Mucosa of stomach (tissue), 1 donor: ENCODE measurements around the gene RPS21.

Experiments
- H3K27me3 ChIP-seq: one replicate; pipeline ENCODE4 v1.7.0; 2013; ENCODE audit warnings: mild to moderate bottlenecking, low read length; ENCODE audit not compliant: control insufficient read depth, insufficient read depth
- H3K36me3 ChIP-seq: one replicate; pipeline ENCODE4 v1.7.0; 2013; ENCODE audit warnings: low read length; ENCODE audit not compliant: control insufficient read depth, insufficient read depth
- H3K4me1 ChIP-seq: one replicate; pipeline ENCODE4 v1.7.0; 2013; ENCODE audit warnings: mild to moderate bottlenecking, low read length; ENCODE audit not compliant: control insufficient read depth, insufficient read depth
- H3K4me3 ChIP-seq: one replicate; pipeline ENCODE4 v1.7.0; 2013; ENCODE audit warnings: low read length
- H3K9ac ChIP-seq: one replicate; pipeline ENCODE4 v1.7.0; 2013; ENCODE audit warnings: mild to moderate bottlenecking, low read length, moderate library complexity
- H3K9me3 ChIP-seq: one replicate; pipeline ENCODE4 v1.7.0; 2013; ENCODE audit warnings: mild to moderate bottlenecking, low read length, moderate library complexity; ENCODE audit not compliant: control insufficient read depth
- donor health status: Pancreatic carcinoma.

The RPS21 gene

GRCh38 chr20:62363920-62364851 is 22.7 kb upstream of the RPS21 start:
- Histone ChIP-seq H3K4me1 (peaks cover 66% of the 10 kb centered on the region), H3K9ac (no peak overlapping the region), H3K4me3 (no peak overlapping the region), H3K36me3 (no peaks in the 10 kb centered on the region), H3K27me3 (peaks cover 32% of the 10 kb centered on the region), H3K9me3 (no peaks in the 10 kb centered on the region)

- H3K9me3 ChIP-seq = no peaks in the 10 kb centered on the region
- peak overlapping the region; percentile 4 for H3K9ac ChIP-seq
- no peak overlapping the region for H3K4me3 ChIP-seq
- peaks cover 70% of the 10 kb centered on the region for H3K4me1 ChIP-seq
- no peaks in the 10 kb centered on the region for H3K36me3 ChIP-seq
- H3K27me3 ChIP-seq = peaks cover 38% of the 10 kb centered on the region
Measured at GRCh38 chr20:62364911-62365736, 21.8 kb upstream of the RPS21 start.

- H3K9me3 ChIP-seq = no peaks in the 10 kb centered on the region
- H3K27me3 ChIP-seq = peaks cover 41% of the 10 kb centered on the region
- H3K36me3 ChIP-seq = no peaks in the 10 kb centered on the region
- peaks cover 70% of the 10 kb centered on the region for H3K4me1 ChIP-seq
- H3K4me3 ChIP-seq = peak overlapping the region; percentile 25
- H3K9ac ChIP-seq = peak overlapping the region; percentile 62
Measured at GRCh38 chr20:62365814-62366369, 21.0 kb upstream of the RPS21 start.

GRCh38 chr20:62366370-62367135 is 20.4 kb upstream of the RPS21 start:
- H3K9me3 ChIP-seq = no peaks in the 10 kb centered on the region
- no peaks in the 10 kb centered on the region for H3K36me3 ChIP-seq
- peaks cover 64% of the 10 kb centered on the region for H3K4me1 ChIP-seq
- H3K4me3 ChIP-seq = peak overlapping the region; percentile 25
- peaks cover 41% of the 10 kb centered on the region for H3K27me3 ChIP-seq
- H3K9ac ChIP-seq = peak overlapping the region; percentile 62

- Histone ChIP-seq H3K9me3 (no peaks in the 10 kb centered on the region), H3K9ac (peak within 1 kb of the TSS; percentile 62), H3K36me3 (no peaks in the 10 kb centered on the region), H3K4me3 (peak within 1 kb of the TSS; percentile 25), H3K27me3 (peaks cover 41% of the 10 kb centered on the region), H3K4me1 (peaks cover 61% of the 10 kb centered on the region)
Measured at GRCh38 chr20:62367136-62367632, 19.7 kb upstream of the RPS21 start, which contains the start of gene LAMA5. Gene LAMA5 (minus strand): TSS chr20:62367312. CDS start chr20:62367245, 67 bp downstream.

- H3K9ac ChIP-seq = no peak overlapping the region
- H3K36me3 ChIP-seq = no peaks in the 10 kb centered on the region
- no peak overlapping the region for H3K4me3 ChIP-seq
- peaks cover 41% of the 10 kb centered on the region for H3K27me3 ChIP-seq
- H3K4me1 ChIP-seq = peaks cover 61% of the 10 kb centered on the region
- H3K9me3 ChIP-seq = no peaks in the 10 kb centered on the region
Measured at GRCh38 chr20:62367633-62368391, 19.1 kb upstream of the RPS21 start.

GRCh38 chr20:62368392-62368975 is 18.4 kb upstream of the RPS21 start:
- H3K27me3 ChIP-seq = peaks cover 41% of the 10 kb centered on the region
- no peaks in the 10 kb centered on the region for H3K36me3 ChIP-seq
- no peaks in the 10 kb centered on the region for H3K9me3 ChIP-seq
- no peak overlapping the region for H3K9ac ChIP-seq
- H3K4me1 ChIP-seq = peaks cover 61% of the 10 kb centered on the region
- H3K4me3 ChIP-seq = no peak overlapping the region

GRCh38 chr20:62368976-62369814 is 17.7 kb upstream of the RPS21 start:
- no peaks in the 10 kb centered on the region for H3K9me3 ChIP-seq
- H3K4me1 ChIP-seq = peaks cover 54% of the 10 kb centered on the region
- H3K4me3 ChIP-seq = no peak overlapping the region
- H3K36me3 ChIP-seq = no peaks in the 10 kb centered on the region
- H3K9ac ChIP-seq = no peak overlapping the region
- peaks cover 41% of the 10 kb centered on the region for H3K27me3 ChIP-seq

GRCh38 chr20:62369815-62370114 is 17.1 kb upstream of the RPS21 start:
- Histone ChIP-seq H3K4me3 (no peak overlapping the region), H3K9me3 (no peaks in the 10 kb centered on the region), H3K36me3 (no peaks in the 10 kb centered on the region), H3K27me3 (peaks cover 36% of the 10 kb centered on the region), H3K9ac (no peak overlapping the region), H3K4me1 (peaks cover 55% of the 10 kb centered on the region)

- H3K36me3 ChIP-seq = no peaks in the 10 kb centered on the region
- peaks cover 51% of the 10 kb centered on the region for H3K4me1 ChIP-seq
- peaks cover 34% of the 10 kb centered on the region for H3K27me3 ChIP-seq
- no peak overlapping the region for H3K4me3 ChIP-seq
- H3K9me3 ChIP-seq = no peaks in the 10 kb centered on the region
- H3K9ac ChIP-seq = no peak overlapping the region
Measured at GRCh38 chr20:62370115-62370806, 16.6 kb upstream of the RPS21 start.
